NCI-H146 (cell line): ENCODE measurements around the gene FAM131C.
"Not testable (repeated sequence)": the region's sequence is repeated elsewhere in the genome, so short reads cannot be mapped to it uniquely, and the experiment has no call there.

ENCODE experiments used
- DNase-seq: peaks from one replicate; lab custom pipeline; 2025; lab: John Stamatoyannopoulos, UW

Gene FAM131C

GRCh38 chr1:16033103-16033632, 40.3 kb downstream of the FAM131C start:
- not testable (repeated sequence) for DNase-seq

DNA sequence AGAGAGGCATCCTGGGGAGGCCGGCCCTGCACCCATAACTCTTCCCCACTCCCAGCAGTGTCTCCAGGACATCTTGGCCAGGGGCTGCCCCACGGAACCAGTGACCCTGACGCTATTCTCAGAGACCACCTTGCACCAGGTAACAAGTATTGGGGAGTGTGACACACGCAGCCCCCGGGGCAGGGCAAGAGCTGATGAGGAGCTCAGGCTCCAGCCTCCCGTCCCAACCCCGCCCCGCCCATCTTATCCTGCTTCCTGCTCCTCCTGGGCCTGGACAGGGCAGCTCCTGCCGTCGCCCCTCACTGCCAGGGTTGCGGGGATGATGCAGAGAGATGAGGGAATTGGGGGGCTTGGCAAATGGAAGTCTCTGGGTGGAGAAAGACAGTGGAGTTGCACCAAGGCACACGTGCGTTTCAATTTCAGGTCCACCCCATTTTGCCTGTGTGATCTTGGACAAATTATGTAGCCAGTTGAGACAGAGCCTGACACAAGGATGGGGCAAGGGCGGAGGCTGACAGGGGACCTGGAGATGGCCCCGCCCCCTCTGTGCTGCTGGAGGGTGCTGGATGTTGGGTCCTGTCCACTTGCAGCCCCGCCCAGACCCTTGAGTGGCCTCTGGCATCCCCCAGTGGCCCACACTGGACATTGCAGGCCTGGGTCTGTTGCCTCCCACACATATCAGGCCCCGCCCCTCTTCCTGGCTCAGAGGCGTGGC, 40.9 kb downstream of the FAM131C start:
- DNase-seq, result peak; percentile 76

DNA sequence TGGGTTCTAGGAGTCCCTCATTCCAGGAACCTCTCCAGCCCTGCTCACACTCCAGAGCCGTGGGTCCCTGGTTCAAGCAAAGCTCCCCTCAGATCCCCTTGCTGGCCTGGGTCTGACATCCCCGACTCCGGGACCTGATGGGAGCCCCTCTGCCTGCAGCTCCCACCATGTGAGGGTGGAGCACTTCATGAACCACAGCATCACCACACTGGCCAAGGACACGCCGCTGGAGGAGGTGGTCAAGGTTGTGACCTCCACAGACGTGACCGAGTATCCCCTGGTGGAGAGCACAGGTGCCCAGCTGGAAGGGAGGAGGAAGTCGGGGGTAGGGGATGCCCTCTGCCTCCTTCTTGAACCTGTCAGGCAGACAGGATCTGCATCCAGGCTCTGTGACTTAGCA, 41.9 kb downstream of the FAM131C start:
- no peak for DNase-seq

DNA sequence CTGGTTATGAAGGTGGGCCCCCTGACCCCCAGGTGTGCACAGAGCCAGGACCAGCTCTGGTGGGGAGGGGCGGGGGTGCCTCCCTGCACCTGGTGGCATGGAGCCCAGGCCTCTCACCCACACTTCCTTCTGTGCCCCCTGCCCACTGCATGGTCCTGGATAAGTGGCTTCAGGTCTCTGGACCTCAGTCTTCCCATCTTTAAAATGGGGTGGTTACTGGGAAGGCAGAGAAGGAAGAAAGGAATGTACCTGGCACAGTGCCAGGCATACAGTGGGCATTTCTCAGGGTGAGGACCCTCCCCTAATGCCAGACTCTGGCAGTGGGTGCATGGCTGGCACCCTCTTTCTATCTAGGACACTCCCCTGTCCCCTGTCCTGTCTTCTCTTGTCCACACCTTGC, 44.2 kb downstream of the FAM131C start:
- no peak for DNase-seq

DNA sequence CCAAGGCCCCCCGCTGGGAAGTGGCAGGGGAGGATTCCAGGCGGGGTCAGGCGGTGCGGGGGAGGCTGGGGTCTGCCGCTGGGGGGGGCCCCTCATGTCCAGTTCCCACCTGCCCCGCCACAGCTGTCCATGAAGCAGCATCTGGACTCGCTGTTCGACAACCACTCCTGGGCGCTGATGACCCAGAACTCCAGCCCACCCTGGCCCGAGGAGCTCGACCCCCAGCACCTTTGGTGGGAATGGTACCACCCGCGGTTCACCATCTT, 44.5 kb downstream of the FAM131C start:
- not testable (repeated sequence) for DNase-seq

DNA sequence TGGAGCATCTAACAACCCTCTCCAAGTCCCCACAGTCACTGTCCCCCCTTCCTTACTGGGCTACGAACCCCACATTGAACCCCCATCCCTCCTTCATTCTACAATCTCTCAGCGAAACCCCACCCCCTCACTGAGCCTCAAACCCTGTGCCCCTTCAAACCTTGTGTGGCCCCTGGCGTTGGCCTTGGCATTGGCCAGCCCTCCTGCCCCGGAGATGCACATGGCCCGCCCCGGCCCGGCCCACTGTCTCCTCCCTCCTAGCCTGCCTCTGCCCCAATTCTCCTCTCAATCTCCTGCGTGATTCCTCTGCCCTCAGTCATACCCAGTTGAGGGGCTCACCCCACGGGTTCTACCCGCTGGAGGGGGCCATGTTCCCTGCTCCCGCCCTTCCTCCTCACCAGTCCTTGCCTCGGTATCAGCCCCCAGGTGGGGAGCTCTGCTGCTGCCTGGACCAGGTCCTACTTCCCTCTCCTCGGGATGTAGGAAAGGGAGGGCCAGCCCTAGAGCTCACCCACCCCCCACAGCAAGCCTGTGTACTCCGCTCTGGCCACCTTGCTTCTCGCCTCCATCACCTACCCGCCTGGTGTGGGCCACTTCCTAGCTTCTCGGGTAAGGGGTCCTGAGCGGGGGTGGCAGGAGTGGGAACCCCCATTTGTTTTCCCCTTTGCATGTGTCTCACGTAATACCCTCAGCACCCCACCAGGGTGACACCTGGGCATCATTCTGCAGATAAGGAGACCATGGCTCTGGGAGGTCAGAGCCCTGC, 45.0 kb downstream of the FAM131C start:
- DNase-seq, result no peak

DNA sequence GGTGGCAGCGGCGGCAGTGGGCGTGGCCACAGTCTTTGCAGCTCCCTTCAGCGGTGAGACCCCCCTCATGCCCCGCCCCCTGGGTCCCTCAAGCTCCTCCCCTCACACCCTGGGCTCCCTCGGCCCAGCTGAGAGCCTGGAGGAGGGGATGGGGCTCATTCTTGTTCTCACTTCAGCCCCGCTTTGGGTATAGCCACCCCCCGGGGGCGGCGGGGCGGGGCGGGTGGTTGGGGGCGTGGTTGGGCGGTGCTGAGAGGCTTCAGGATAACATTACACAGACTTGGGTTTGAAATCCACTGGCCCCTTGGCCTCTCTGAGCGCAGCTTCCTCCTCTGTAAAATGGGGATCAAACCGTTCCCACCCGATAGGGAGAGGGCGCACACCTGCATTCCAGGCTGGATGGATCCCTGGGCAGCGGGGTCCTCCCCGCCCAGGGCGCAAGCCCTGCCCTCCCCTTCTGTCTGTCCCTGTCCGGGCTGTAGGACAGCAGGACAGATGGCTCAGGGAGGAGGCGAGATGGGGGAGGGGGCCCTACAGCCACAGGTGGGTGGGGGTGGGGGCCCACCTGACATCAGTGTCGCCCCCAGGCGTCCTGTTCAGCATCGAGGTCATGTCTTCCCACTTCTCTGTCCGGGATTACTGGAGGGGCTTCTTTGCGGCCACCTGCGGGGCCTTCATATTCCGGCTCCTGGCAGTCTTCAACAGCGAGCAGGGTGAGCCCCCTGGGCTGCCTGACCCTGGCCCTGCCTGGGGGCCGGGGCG, 46.5 kb downstream of the FAM131C start:
- DNase-seq, result peak; percentile 34

DNA sequence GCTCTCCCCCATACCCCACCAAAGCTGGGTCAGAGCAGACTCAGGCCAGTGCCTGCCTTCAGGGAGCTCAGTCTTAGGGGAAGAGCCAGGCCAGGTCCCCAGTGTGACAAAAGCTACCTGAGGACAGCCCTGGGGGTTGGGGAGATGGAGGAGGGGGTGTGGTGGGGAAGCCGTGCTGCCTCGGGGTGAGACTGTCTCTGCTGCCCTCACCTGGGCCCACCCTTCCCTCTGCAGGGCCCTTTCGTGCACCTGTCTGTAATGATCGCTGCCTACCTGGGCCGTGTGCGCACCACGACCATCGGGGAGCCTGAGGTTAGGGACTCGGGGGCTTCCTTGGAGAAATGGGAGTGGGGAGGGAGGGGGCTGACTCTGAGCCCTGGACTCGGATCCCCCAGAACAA, 47.1 kb downstream of the FAM131C start:
- DNase-seq, result not testable (repeated sequence)

DNA sequence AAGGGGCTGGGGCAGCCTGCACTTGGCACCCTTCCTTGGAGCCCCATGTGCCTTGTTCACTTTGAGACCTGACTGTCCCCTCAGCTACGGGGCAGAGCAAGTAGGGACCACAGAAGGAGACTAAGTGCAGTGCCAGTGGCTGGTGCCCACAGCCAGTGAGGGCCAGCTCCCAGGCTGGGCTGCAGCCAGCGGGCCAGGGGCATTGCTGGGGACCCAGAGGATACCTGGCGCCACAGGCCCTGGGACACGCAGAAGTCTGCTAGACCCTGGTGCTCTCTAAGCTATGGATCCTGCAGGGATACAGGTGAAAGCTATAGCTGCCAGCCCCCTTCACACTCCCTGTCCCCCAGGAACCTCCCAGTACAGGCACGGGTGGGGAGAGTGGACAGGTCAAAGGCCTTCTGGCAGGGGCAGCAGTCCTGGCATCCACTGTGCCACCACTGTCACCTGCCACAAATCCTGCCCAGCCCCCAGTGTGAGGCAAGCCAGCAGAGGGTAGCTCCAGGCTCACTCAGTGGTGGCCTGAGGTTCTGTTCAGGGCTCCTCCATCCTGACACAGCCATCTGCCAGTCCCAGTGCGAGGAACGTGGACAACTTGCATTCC, 50.3 kb downstream of the FAM131C start:
- no peak for DNase-seq

DNA sequence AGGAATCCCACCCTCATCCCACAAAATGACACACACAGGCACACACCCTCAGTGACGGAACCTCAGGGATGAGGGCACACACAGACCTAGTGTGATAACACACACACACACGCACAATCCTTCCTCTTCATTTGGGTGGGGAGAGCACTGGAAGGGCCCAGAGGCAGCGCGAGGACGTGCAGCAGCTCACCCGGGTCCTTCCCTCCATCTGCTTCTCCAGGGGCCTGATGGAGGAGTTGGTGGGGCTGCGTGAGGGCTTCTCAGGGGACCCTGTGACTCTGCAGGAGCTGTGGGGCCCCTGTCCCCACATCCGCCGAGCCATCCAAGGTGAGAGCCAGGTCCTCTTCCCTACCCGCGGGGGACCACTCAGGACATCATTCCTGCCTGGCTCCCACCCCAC, 51.1 kb downstream of the FAM131C start:
- no peak for DNase-seq

DNA sequence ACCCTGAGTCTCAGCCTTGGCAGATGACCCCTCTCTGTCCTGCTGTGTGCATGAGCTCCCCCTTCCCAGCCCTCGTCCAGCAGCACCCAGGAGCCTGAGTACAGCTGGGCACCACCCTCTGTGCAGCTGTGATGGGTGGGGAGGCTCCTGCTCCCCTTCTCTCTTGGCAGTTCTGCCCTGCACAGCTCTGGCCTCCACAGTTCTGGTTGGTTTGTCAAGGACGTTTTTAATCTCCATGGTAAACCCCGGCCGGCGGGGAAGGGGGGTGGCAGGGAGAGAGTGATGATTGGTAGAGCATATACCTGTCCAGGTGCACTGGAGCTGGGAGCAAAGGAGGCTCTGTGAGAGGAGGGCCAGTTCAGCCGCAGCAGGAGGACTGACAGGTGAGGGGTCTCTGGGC, 51.8 kb downstream of the FAM131C start, which contains the start of gene CLCNKA:
Gene CLCNKA (plus strand): TSS at position 356 of the 400 bp plus-strand sequence. CDS start 584 bp downstream, outside the sequence.
- peak; percentile 7 for DNase-seq

- DNase-seq, result not testable (repeated sequence)
Measured at GRCh38 chr1:16020878-16021277, 52.6 kb downstream of the FAM131C start.

GRCh38 chr1:16020325-16020724, 53.1 kb downstream of the FAM131C start:
- DNase-seq, result no peak

DNA sequence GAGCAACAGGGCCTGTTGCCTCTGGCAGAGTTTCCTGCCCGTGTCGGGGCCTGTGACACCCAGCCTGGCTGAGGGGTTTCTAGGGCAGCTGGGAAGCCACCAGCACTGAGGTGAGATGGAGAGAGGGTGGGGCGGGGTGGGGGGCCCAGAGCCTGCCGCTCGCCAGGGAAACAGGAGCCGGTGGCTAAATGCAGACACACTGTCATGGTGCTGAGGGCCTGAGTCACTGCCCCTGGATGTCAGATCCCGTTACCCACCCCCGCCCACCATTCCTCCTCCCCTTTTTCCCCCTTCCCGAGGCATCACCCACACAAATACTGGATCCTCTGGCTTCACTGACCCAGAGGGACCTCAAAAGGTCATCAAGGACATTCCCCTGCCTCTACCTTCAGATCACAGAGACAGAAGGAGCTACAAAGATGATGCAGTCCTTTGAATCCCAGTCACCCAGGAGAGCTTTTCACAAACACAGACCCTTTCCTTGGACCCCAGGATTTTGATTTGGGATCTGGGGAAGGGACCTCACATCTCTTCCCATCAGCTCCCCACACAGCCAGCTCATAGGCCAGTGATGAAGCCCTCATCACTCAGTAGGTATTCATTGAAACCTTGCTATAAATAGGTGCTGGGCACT, 53.7 kb downstream of the FAM131C start:
- no peak for DNase-seq

DNA sequence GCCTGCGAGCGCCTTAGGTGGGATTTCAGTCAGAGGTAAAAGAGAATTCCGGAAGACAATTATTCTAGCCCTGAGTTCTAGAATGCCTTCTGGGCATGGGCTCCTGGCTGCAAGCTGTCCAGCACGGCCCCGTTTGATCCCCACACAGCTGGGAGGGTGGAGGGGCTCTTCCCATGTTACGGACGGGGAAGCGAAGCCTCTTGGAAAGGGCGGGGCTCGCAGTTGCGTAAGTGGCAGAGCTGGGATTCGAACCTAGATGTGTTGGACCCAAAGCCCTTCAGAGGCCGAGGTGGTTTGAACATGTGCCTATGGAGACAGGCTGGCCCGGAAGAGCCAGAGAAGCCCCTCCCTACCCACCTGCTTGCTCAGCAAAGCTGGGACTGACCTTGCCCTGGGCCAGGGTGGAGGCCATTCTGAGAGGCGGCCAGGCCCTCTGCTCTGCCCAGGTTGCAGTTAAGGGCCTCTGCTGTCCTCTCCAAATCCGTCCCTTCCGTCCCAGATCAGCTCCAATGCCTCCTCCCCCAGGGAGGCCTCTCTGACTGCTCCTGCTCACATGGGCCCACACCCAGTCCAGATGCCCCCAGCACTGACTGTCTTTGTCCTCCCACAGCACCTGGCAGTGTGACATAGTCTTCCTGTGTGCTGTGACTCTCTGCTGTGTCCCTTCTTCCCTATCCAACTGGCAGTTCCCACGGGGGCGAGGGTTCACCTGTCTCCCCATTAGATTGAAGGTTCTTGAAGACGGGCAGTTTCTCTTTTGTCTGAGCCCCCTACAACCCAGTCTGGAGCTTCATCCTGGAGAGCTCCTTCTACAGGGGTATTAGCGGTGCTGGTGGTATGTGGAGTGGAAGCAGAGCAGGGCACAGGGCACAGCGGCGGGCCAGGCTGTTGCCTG, 54.5 kb downstream of the FAM131C start:
- DNase-seq, result no peak

DNA sequence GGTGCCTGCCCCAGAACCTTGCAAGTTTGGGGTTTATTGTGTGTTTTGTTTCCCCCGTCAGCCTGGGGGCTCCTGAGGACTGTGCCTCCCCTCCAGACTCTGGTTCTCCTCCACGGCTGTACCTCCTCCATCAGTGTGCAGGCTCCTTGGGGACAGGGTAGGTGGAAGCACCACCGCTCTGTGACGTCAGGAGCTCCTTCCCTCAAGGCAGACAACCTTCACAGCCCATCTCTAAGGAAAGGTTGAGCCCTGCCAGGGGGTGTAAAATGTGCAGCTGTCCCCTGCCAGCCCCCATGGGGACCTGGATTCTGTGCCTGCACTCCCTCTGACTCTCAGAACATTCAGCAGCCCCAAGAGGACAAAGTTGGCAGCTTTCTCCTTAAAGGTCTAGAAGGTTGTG, 55.1 kb downstream of the FAM131C start:
- no peak for DNase-seq

DNA sequence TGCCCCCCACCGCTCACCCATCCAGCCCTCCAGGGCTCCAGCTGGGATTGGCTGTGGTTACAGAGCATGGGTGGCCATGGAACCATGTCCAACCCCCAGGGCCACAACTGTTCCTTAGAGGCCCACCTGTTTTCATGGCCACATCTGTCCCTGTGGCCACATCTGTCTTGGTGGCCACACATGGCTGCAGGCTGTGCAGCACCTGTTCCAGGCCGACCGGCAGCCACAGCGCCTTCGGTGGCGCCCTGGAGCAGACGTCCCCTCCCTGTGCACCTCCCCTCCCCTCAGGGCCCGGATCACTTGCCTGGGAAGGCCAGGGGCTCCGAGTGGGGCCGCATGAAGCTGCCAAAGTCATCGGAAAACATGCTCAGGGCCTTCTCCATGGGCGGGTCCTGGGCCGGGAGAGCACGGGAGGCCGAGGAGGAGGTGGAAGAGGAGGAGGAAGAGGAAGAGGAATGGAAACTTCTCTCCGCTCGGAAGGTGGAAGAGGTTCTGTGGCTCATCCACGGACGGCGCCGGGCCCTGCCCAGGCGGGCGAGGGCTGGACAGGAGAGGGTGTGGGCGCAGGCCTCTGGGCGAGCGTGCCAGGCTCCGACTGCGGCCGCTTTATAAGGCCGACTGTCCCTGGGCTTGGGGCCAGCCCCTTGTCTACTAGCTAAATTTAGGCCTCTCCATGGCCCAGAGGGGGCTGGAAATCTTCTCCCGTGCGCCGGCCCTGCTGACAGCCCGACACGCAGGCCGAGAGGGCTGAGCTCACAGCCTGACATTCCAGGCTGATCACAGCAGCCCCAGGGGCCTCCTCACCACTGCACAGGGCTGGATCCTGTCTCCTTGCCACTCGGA, 55.8 kb downstream of the FAM131C start, which contains the start of gene HSPB7:
Gene HSPB7 (minus strand): TSS at position 583 of the 843 bp plus-strand sequence. CDS start 80 bp downstream, at position 503.
- no peak for DNase-seq

GRCh38 chr1:16017076-16017460, 56.4 kb downstream of the FAM131C start:
- no peak for DNase-seq
